HepG2 (cell line): Measurements from ENCODE around the gene VRK2. TPM values are rescaled to one million over a fixed set of nuclear protein-coding genes. Genes with fewer than 3 reads are reported as not detected.
"Not testable (repeated sequence)": the region's sequence is repeated elsewhere in the genome, so short reads cannot be mapped to it uniquely, and the experiment has no call there.

Source experiments
- ATAC-seq: fragments of 200-7000 bp; cut with Tn5 transposase; 3 replicates; pipeline ENCODE4 v1.9.1; 2020; ENCODE audit warnings: mild to moderate bottlenecking, moderate library complexity
- BruUV-seq: library from RNA; stranded (reverse); fragments of 400-500 nt; replicated peaks from 2 replicates; lab custom pipeline; 2021; lab: Mats Ljungman, UMichigan
- CTCF ChIA-PET: fragments of 300-600 bp; formaldehyde crosslinking; extraction: SDS; loops from one replicate; lab custom pipeline; 2021; ENCODE audit warnings: low total read pairs, inconsistent platforms, low intra/inter-chr PET ratio; lab: Yijun Ruan, JAX
- POLR2A ChIA-PET: fragments of 350-600 bp; sonication (Branson Sonifier 250); formaldehyde crosslinking; loops from one replicate; lab custom pipeline; 2020; ENCODE audit warnings: antibody characterized with exemption, inconsistent platforms; lab: Yijun Ruan, JAX
- DNase-seq: peaks from one replicate; pipeline ENCODE4 v3.0.0-alpha.2; 2015; ENCODE audit warnings: low spot score
- FAIRE-seq: peaks from 3 replicates; lab custom pipeline; 2011; peaks lifted over from hg19 to GRCh38; lab: Jason Lieb, UNC
- H2AFZ ChIP-seq: one replicate; pipeline ENCODE4 v1.6.1; 2011; ENCODE audit warnings: low read length, inconsistent platforms
- H3K27ac ChIP-seq: fragments of 300-600 bp; 3 replicates; pipeline ENCODE4 v1.8.0; 2011; ENCODE audit warnings: mixed run types, mild to moderate bottlenecking, mixed read lengths, low read length, inconsistent platforms; ENCODE audit not compliant: insufficient read depth; ENCODE audit errors: extremely low read length
- H3K27me3 ChIP-seq, 2 experiments: fragments of 200-600 bp in 1 of 2; 2 replicates in 1 of 2; 3 replicates in 1 of 2; pipeline versions ENCODE4 v1.6.0 to v1.8.0; 2011; ENCODE audit warnings: low read length in 2 of 2, mild to moderate bottlenecking in 2 of 2, moderate library complexity in 2 of 2, inconsistent platforms in 1 of 2; ENCODE audit not compliant: insufficient read depth in 2 of 2, control insufficient read depth in 1 of 2
- H3K36me3 ChIP-seq, 2 experiments: fragments of 200-600 bp in 1 of 2; replicated peaks in 1 of 2; 2 replicates in 1 of 2; 3 replicates in 1 of 2; pipeline versions ENCODE4 v1.5.1 to v1.8.0; 2011; ENCODE audit warnings: low read length in 2 of 2, inconsistent platforms in 1 of 2; ENCODE audit not compliant: insufficient read depth in 2 of 2, control insufficient read depth in 1 of 2
- H3K4me1 ChIP-seq: 2 replicates; pipeline ENCODE4 v1.5.1; 2012; ENCODE audit warnings: low read length, inconsistent platforms; ENCODE audit not compliant: insufficient read depth
- H3K4me2 ChIP-seq: 2 replicates; pipeline ENCODE4 v1.6.0; 2011; ENCODE audit warnings: low read depth, low read length, inconsistent platforms
- H3K4me3 ChIP-seq, 3 experiments: fragments of 200-600 bp in 1 of 3; sonication (generic), shearing (Covaris generic) in 1 of 3; replicated peaks in 1 of 3; 2 replicates each; pipeline ENCODE4 v1.5.1; 2011 to 2016; ENCODE audit warnings: low read length in 3 of 3, inconsistent platforms in 2 of 3, low read depth in 2 of 3, mild to moderate bottlenecking in 2 of 3, control low read depth in 1 of 3, mixed read lengths in 1 of 3; ENCODE audit not compliant: insufficient read depth in 1 of 3
- H3K79me2 ChIP-seq: one replicate; pipeline ENCODE4 v1.6.1; 2011; ENCODE audit warnings: low read length, inconsistent platforms; ENCODE audit not compliant: insufficient read depth
- H3K9ac ChIP-seq: 2 replicates; pipeline ENCODE4 v1.6.0; 2011; ENCODE audit warnings: mild to moderate bottlenecking, low read depth, low read length, inconsistent platforms; ENCODE audit not compliant: insufficient read depth
- H3K9me3 ChIP-seq: 2 replicates; pipeline ENCODE4 v1.5.1; 2012; ENCODE audit warnings: mild to moderate bottlenecking, low read length
- H4K20me1 ChIP-seq: 2 replicates; pipeline ENCODE4 v1.6.0; 2011; ENCODE audit warnings: inconsistent platforms, mild to moderate bottlenecking, low read length, moderate library complexity; ENCODE audit not compliant: insufficient read depth
- CEBPB ChIP-seq: IDR thresholded peaks from 2 replicates; pipeline ENCODE4 v1.6.1; 2011; ENCODE audit warnings: low read depth, low read length, improper control_type of control experiment, borderline replicate concordance
- PITX1 ChIP-seq: sonication (generic); formaldehyde crosslinking; IDR thresholded peaks from 2 replicates; pipeline ENCODE4 v1.5.1; 2020; ENCODE audit warnings: mild to moderate bottlenecking, missing genetic modification reagents
- RERE ChIP-seq: IDR thresholded peaks from 2 replicates; pipeline ENCODE4 v1.6.1; 2016; ENCODE audit warnings: low read depth, missing genetic modification reagents, missing compliant biosample characterization
- ZBTB49 ChIP-seq: sonication (generic); formaldehyde crosslinking; IDR thresholded peaks from 2 replicates; pipeline ENCODE4 v1.4.0; 2020; ENCODE audit warnings: missing genetic modification reagents, borderline replicate concordance
- ZKSCAN5 ChIP-seq: sonication (generic); formaldehyde crosslinking; IDR thresholded peaks from 2 replicates; pipeline ENCODE4 v1.5.1; 2020; ENCODE audit warnings: mild to moderate bottlenecking, missing genetic modification reagents
- ZNF124 ChIP-seq: sonication (generic); formaldehyde crosslinking; IDR thresholded peaks from 2 replicates; pipeline ENCODE4 v1.4.0; 2020; ENCODE audit warnings: missing genetic modification reagents
- ZNF335 ChIP-seq: sonication (generic); formaldehyde crosslinking; IDR thresholded peaks from 2 replicates; pipeline ENCODE4 v1.4.0; 2020; ENCODE audit warnings: missing genetic modification reagents
- WGBS: methylation state at CpG from one replicate; pipeline ENCODE4 v1.1.6; 2017; ENCODE audit warnings: low lambda C conversion rate; 5-methylcytosine and 5-hydroxymethylcytosine counted together
- in situ Hi-C: cut with HindIII; loops from 2 replicates; pipeline ENCODE4 v1.10.0; 2017; ENCODE audit warnings: low pct_unique_long_range_greater_than_20kb; ENCODE audit not compliant: extremely low pct_ligation_motif_present
- intact Hi-C: fragments of 100-400 bp; cut with micrococcal nuclease; formaldehyde crosslinking; loops from one replicate; pipeline ENCODE4 v1.10.0; 2022; ENCODE audit not compliant: unreplicated experiment
- polyA plus RNA-seq, 8 experiments: library from polyadenylated mRNA; depleted of rRNA in 3 of 8; stranded (reverse) in 7 of 8; unstranded in 1 of 8; fragments of >200 nt; fragmentation: Illumina TruSeq in 4 of 8; extraction: Trizol in 4 of 8; gene quantifications; 2 replicates each; pipeline versions ENCODE4 v1.2.1 to v1.2.3, GENCODE V29; 2011 to 2016; ENCODE audit warnings: low read depth in 4 of 8, missing spikeins in 1 of 8, mixed read lengths in 1 of 8; ENCODE audit not compliant: insufficient read depth in 1 of 8
- total RNA-seq, 5 experiments: library from RNA; depleted of rRNA; stranded (reverse); fragments of >200 nt; fragmentation: Illumina TruSeq; extraction: Trizol; gene quantifications; 2 replicates each; pipeline ENCODE4 v1.2.3, GENCODE V29; 2016; ENCODE audit warnings: low read depth in 1 of 5

VRK2 gene
- total and polyA plus RNA-seq, 2 of the 13 experiments (the other 11 are each of a cell fraction or from before 2014, with no cell fraction given) = 13.3 to 29.1 TPM

GRCh38 chr2:58158481-58158880 is 111.9 kb downstream of the VRK2 start (continued):
- TF ChIP-seq RERE (CRISPR knock-in tag) (no peak), PITX1 (CRISPR knock-in tag) (no peak), ZNF124 (CRISPR knock-in tag) (no peak)

GRCh38 chr2:58163913-58164312 is 117.3 kb downstream of the VRK2 start:
- no peak overlapping the region for H3K9ac ChIP-seq
- no peaks in the 10 kb centered on the region for H4K20me1 ChIP-seq
- DNase-seq (no peak), FAIRE-seq (no peak), ATAC-seq (no peak)
- peaks cover 10 to 31% of the 10 kb centered on the region in 2 experiments for H3K36me3 ChIP-seq
- TF ChIP-seq ZKSCAN5 (CRISPR knock-in tag) = no peak
- peak; percentile 57; the same call in 1 of the 2 replicates for TF ChIP-seq CEBPB
- TF ChIP-seq ZBTB49 (CRISPR knock-in tag) = no peak
- no peak for TF ChIP-seq ZNF335 (CRISPR knock-in tag)
- no peaks in the 10 kb centered on the region for H3K27me3 ChIP-seq
- no peaks in the 10 kb centered on the region for H3K79me2 ChIP-seq
- in situ Hi-C loops = no loop called here
- no peak overlapping the region for H3K27ac ChIP-seq
- BruUV-seq = no TSS peak
- H3K4me3 ChIP-seq = no peak overlapping the region
- intact Hi-C loops = loop anchor here (5.0 kb wide), 1 partner anchor 78 kb away; the partner anchor contains the start of gene FANCL
- CTCF ChIA-PET = no interaction called here
- POLR2A ChIA-PET = no interaction called here
- H3K4me1 ChIP-seq = no peaks in the 10 kb centered on the region
- WGBS = 98% methylated on average over 3 of the region's 3 CpGs
- H2AFZ ChIP-seq = no peak overlapping the region
- H3K9me3 ChIP-seq = no peaks in the 10 kb centered on the region
- no peak overlapping the region for H3K4me2 ChIP-seq

- BruUV-seq, in situ Hi-C loops, H3K9me3 ChIP-seq, H3K4me2 ChIP-seq, intact Hi-C loops, H3K79me2 ChIP-seq, H2AFZ ChIP-seq, H3K9ac ChIP-seq, H3K4me3 ChIP-seq, H3K27ac ChIP-seq, FAIRE-seq, CTCF ChIA-PET, DNase-seq, H3K27me3 ChIP-seq, H4K20me1 ChIP-seq, POLR2A ChIA-PET: not testable (repeated sequence)
- peak; percentile 24; the same call in 1 of the 3 replicates for ATAC-seq
- over 99% methylated on average over 5 of the region's 6 CpGs for WGBS
- Histone ChIP-seq H3K4me1 (peaks cover 31% of the 10 kb centered on the region), H3K36me3 (peaks cover 3 to 12% of the 10 kb centered on the region in 2 experiments)
These were observed 121.5 kb downstream of the VRK2 start for GRCh38 chr2:58168130-58168529.
